OCI-LY1 (cell line): Measurements from ENCODE around the gene CCK.

Source experiments
- EZH2 ChIP-seq: fragments of 200-600 bp; sonication (generic), shearing (Covaris generic); IDR thresholded peaks from 2 replicates; pipeline ENCODE4 v1.8.0; 2017; ENCODE audit warnings: borderline replicate concordance, mixed run types, mild to moderate bottlenecking, antibody characterized with exemption, low read length, moderate library complexity, mixed read lengths
- TF ChIP-seq, protein P1 (sequence below): fragments of 200-600 bp; sonication (generic), shearing (Covaris generic); IDR thresholded peaks from 2 replicates; pipeline ENCODE4 v1.5.1; 2017; ENCODE audit warnings: mild to moderate bottlenecking, antibody characterized with exemption, low read length, moderate library complexity, mixed read lengths

DNA sequence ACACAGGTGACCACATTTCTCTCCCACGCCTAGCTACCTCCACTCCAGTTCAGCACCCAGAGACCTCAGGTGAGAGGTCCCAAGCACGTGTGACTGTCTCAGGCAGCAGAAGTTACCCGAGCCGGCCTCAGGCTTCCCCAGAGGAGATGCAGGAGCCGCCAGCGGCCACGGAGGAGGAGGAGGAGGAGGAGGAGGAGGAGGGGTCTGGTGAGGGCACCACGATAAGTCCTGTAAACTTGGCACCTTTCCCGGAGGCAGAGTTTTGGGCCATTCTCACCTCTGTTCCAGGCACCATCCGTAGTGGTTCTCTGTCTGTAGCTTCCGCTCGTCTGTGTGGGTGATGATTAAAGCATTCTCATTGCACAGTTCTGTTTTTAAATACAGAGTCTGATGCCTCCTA, 56.1 kb downstream of the CCK start:
- TF ChIP-seq, protein P1, sequence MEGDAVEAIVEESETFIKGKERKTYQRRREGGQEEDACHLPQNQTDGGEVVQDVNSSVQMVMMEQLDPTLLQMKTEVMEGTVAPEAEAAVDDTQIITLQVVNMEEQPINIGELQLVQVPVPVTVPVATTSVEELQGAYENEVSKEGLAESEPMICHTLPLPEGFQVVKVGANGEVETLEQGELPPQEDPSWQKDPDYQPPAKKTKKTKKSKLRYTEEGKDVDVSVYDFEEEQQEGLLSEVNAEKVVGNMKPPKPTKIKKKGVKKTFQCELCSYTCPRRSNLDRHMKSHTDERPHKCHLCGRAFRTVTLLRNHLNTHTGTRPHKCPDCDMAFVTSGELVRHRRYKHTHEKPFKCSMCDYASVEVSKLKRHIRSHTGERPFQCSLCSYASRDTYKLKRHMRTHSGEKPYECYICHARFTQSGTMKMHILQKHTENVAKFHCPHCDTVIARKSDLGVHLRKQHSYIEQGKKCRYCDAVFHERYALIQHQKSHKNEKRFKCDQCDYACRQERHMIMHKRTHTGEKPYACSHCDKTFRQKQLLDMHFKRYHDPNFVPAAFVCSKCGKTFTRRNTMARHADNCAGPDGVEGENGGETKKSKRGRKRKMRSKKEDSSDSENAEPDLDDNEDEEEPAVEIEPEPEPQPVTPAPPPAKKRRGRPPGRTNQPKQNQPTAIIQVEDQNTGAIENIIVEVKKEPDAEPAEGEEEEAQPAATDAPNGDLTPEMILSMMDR, result no peak
- no peak for TF ChIP-seq EZH2
